Breast epithelium (tissue), 4 donors: ENCODE measurements around the gene RPRML. TPM values are rescaled to one million over a fixed set of nuclear protein-coding genes. Genes with fewer than 3 reads are reported as not detected.

Experiments used
- DNase-seq, 2 donors: peaks; one replicate each; pipeline ENCODE4 v3.0.0-alpha.2; 2019; ENCODE audit warnings: low spot score in 2 of 2
- H3K27ac ChIP-seq, 2 donors: fragments of 200-600 bp; sonication (generic) in 1 of 2; one replicate each; pipeline ENCODE4 v1.5.1; 2016 to 2019; ENCODE audit warnings: mild to moderate bottlenecking in 1 of 2
- H3K27me3 ChIP-seq, 2 donors: fragments of 200-600 bp; sonication (generic) in 1 of 2; one replicate each; pipeline versions ENCODE4 v1.5.1 to v1.6.0; 2017 to 2019; ENCODE audit warnings: control low read depth in 1 of 2, mild to moderate bottlenecking in 1 of 2
- H3K36me3 ChIP-seq: fragments of 200-600 bp; one replicate; pipeline ENCODE4 v1.5.1; 2019
- H3K4me1 ChIP-seq, 2 donors: fragments of 200-600 bp; sonication (generic); one replicate each; pipeline ENCODE4 v1.5.1; 2016 to 2019; ENCODE audit warnings: control low read depth in 1 of 2
- H3K4me3 ChIP-seq, 3 donors: fragments of 200-600 bp; sonication (generic); 1 replicate in 2 of 3; 2 replicates in 1 of 3; pipeline ENCODE4 v1.5.1; 2016 to 2019; ENCODE audit warnings: mild to moderate bottlenecking in 3 of 3, moderate library complexity in 2 of 3
- H3K9me3 ChIP-seq, 2 donors: fragments of 200-600 bp; sonication (generic) in 1 of 2; one replicate each; pipeline ENCODE4 v1.5.1; 2016 to 2019; ENCODE audit warnings: control low read depth in 1 of 2
- CTCF ChIP-seq, 3 donors: fragments of 450-650 bp; IDR thresholded peaks; one replicate each; pipeline ENCODE4 v1.5.1; 2016 to 2017; ENCODE audit warnings: antibody characterized with exemption in 3 of 3, mild to moderate bottlenecking in 3 of 3, moderate library complexity in 3 of 3
- POLR2A ChIP-seq: fragments of 450-650 bp; IDR thresholded peaks from one replicate; pipeline ENCODE4 v1.6.1; 2016; ENCODE audit warnings: antibody characterized with exemption, mild to moderate bottlenecking, moderate library complexity
- POLR2AphosphoS5 ChIP-seq, 3 donors: sonication (generic); formaldehyde crosslinking; IDR thresholded peaks; one replicate each; pipeline ENCODE4 v1.6.1; 2017; ENCODE audit warnings: antibody characterized with exemption in 3 of 3
- intact Hi-C: fragments of 100-400 bp; cut with DNase I; formaldehyde crosslinking; loops from one replicate; pipeline ENCODE4 v1.15.1; 2023; ENCODE audit warnings: low total_unique reads
- total RNA-seq, 3 donors: library from RNA; depleted of rRNA; stranded (reverse); fragments of >200 nt; gene quantifications; one replicate each; pipeline ENCODE4 v1.1.0, GENCODE V29; 2016

The RPRML gene
- total RNA-seq, 3 donors from 2014 or later, result 0.66 TPM; not detected in 2

GRCh38 chr17:46976626-46977270 is 2.3 kb downstream of the RPRML start:
- no peak for DNase-seq
- H3K27me3 ChIP-seq, result peaks cover 0 to 34% of the 10 kb centered on the region in 2 donors
- no peak for TF ChIP-seq CTCF (IDR thresholded peaks at IDR 0.05)
- H3K4me3 ChIP-seq, result no peak overlapping the region
- peaks cover 10 to 22% of the 10 kb centered on the region in 2 donors for H3K4me1 ChIP-seq
- no peak overlapping the region for H3K27ac ChIP-seq
- intact Hi-C loops, result no loop called here
- no peaks in the 10 kb centered on the region for H3K9me3 ChIP-seq
- no peaks in the 10 kb centered on the region for H3K36me3 ChIP-seq

GRCh38 chr17:46975287-46975686 is 3.8 kb downstream of the RPRML start:
- no peak for TF ChIP-seq CTCF (IDR thresholded peaks at IDR 0.05)
- TF ChIP-seq POLR2AphosphoS5 (IDR thresholded peaks at IDR 0.05), result no peak
- no peak for TF ChIP-seq POLR2A
- intact Hi-C loops, result no loop called here
- DNase-seq, result no peak
- no peak overlapping the region for H3K27ac ChIP-seq
- H3K27me3 ChIP-seq, result peaks cover 0 to 34% of the 10 kb centered on the region in 2 donors
- no peaks in the 10 kb centered on the region for H3K9me3 ChIP-seq
- no peak overlapping the region for H3K4me3 ChIP-seq
- no peaks in the 10 kb centered on the region for H3K36me3 ChIP-seq
- peaks cover 10 to 22% of the 10 kb centered on the region in 2 donors for H3K4me1 ChIP-seq

- Histone ChIP-seq H3K4me1 (peaks cover 8 to 17% of the 10 kb centered on the region in 2 donors), H3K27ac (no peak overlapping the region), H3K36me3 (no peaks in the 10 kb centered on the region), H3K27me3 (peaks cover 0 to 28% of the 10 kb centered on the region in 2 donors), H3K9me3 (no peaks in the 10 kb centered on the region), H3K4me3 (no peak overlapping the region)
- peak in 1 of 2 donors; percentile 85 for DNase-seq
- intact Hi-C loops, result no loop called here
- no peak for TF ChIP-seq CTCF (IDR thresholded peaks at IDR 0.05)
- no peak for TF ChIP-seq POLR2AphosphoS5 (IDR thresholded peaks at IDR 0.05)
- TF ChIP-seq POLR2A, result no peak
These were observed 5.0 kb downstream of the RPRML start for GRCh38 chr17:46974086-46974485.

- no peak for TF ChIP-seq CTCF (IDR thresholded peaks at IDR 0.05)
- TF ChIP-seq POLR2A, result no peak
- no peak for TF ChIP-seq POLR2AphosphoS5 (IDR thresholded peaks at IDR 0.05)
- no peak overlapping the region for H3K27ac ChIP-seq
- H3K9me3 ChIP-seq, result no peaks in the 10 kb centered on the region
- intact Hi-C loops, result no loop called here
- H3K27me3 ChIP-seq, result peaks cover 0 to 11% of the 10 kb centered on the region in 2 donors
- no peaks in the 10 kb centered on the region for H3K36me3 ChIP-seq
- peak; percentile 54 to 87 for DNase-seq
- no peak overlapping the region for H3K4me3 ChIP-seq
- H3K4me1 ChIP-seq, result peaks cover 0 to 6% of the 10 kb centered on the region in 2 donors
These were observed 6.7 kb downstream of the RPRML start for GRCh38 chr17:46972346-46972745.

GRCh38 chr17:46971647-46972300 is 7.3 kb downstream of the RPRML start:
- Histone ChIP-seq H3K4me3 (no peak overlapping the region), H3K27ac (no peak overlapping the region), H3K9me3 (no peaks in the 10 kb centered on the region), H3K36me3 (no peaks in the 10 kb centered on the region), H3K27me3 (peaks cover 0 to 5% of the 10 kb centered on the region in 2 donors), H3K4me1 (peaks cover 0 to 6% of the 10 kb centered on the region in 2 donors)
- intact Hi-C loops, result no loop called here
- no peak for DNase-seq
- TF ChIP-seq POLR2AphosphoS5 (IDR thresholded peaks at IDR 0.05) (no peak), POLR2A (no peak)
